HL-60/S4 treated with retinoic acid at 250 ng/mL for 4 days and 3 days (cell line): ENCODE results near the gene NMD3.

Source experiments
- in situ Hi-C: fragments of 300-500 bp; cut with MboI; formaldehyde crosslinking; loops from 2 replicates; pipeline ENCODE4 v1.7.0; 2022; ENCODE audit warnings: low sequenced_read_pairs

NMD3 gene

GRCh38 chr3:161274691-161275298 lies 53.7 kb downstream of the NMD3 start:
- in situ Hi-C loops = loop anchor here (25.0 kb wide), 1 partner anchor 138 kb away; no protein-coding TSS in a partner anchor

GRCh38 chr3:161275919-161276318 lies 54.8 kb downstream of the NMD3 start:
- in situ Hi-C loops = loop anchor here (25.0 kb wide), 1 partner anchor 136 kb away; no protein-coding TSS in a partner anchor

- in situ Hi-C loops = loop anchor here (25.0 kb wide), 1 partner anchor 130 kb away; no protein-coding TSS in a partner anchor
These were observed 61.3 kb downstream of the NMD3 start for GRCh38 chr3:161282387-161282786.

GRCh38 chr3:161284989-161285388 lies 63.9 kb downstream of the NMD3 start:
- in situ Hi-C loops = loop anchor here (25.0 kb wide), 1 partner anchor 127 kb away; no protein-coding TSS in a partner anchor

- in situ Hi-C loops = loop anchor here (25.0 kb wide), 1 partner anchor 123 kb away; no protein-coding TSS in a partner anchor
These were observed 68.1 kb downstream of the NMD3 start for GRCh38 chr3:161289174-161289573.

GRCh38 chr3:161291191-161291901 lies 70.2 kb downstream of the NMD3 start:
- in situ Hi-C loops = loop anchor here (25.0 kb wide), 1 partner anchor 121 kb away; no protein-coding TSS in a partner anchor

GRCh38 chr3:161293381-161293780 lies 72.3 kb downstream of the NMD3 start:
- in situ Hi-C loops = loop anchor here (25.0 kb wide), 1 partner anchor 119 kb away; no protein-coding TSS in a partner anchor

- in situ Hi-C loops = loop anchor here (25.0 kb wide), 1 partner anchor 117 kb away; no protein-coding TSS in a partner anchor
These were observed 74.2 kb downstream of the NMD3 start for GRCh38 chr3:161295325-161295724.

GRCh38 chr3:161296814-161297213 lies 75.7 kb downstream of the NMD3 start:
- in situ Hi-C loops = loop anchor here (25.0 kb wide), 1 partner anchor 115 kb away; no protein-coding TSS in a partner anchor
